Neural progenitor cell (in vitro differentiated cells): ENCODE measurements around the gene ADRA2C. TPM values are rescaled to one million over a fixed set of nuclear protein-coding genes. Genes with fewer than 3 reads are reported as not detected.

Experiments used
- DNase-seq: peaks from one replicate; pipeline ENCODE4 v3.0.0-alpha.2; 2016; ENCODE audit warnings: low spot score
- H2AFZ ChIP-seq: fragments of 200-600 bp; sonication (generic); replicated peaks from 2 replicates; pipeline ENCODE4 v1.6.1; 2016; ENCODE audit warnings: antibody characterized with exemption
- H3F3A ChIP-seq: fragments of 200-600 bp; sonication (generic); 2 replicates; pipeline ENCODE4 v1.6.1; 2016; ENCODE audit warnings: antibody characterized with exemption, low read depth
- H3K27ac ChIP-seq: fragments of 200-600 bp; sonication (generic); 2 replicates; pipeline ENCODE4 v1.5.1; 2016; ENCODE audit warnings: mild to moderate bottlenecking
- H3K27me3 ChIP-seq: fragments of 200-600 bp; sonication (generic); 2 replicates; pipeline ENCODE4 v1.6.1; 2016; ENCODE audit warnings: mild to moderate bottlenecking, moderate library complexity
- H3K36me3 ChIP-seq: fragments of 200-600 bp; sonication (generic); 2 replicates; pipeline ENCODE4 v1.5.1; 2016
- H3K4me1 ChIP-seq: fragments of 200-600 bp; sonication (generic); 2 replicates; pipeline ENCODE4 v1.6.1; 2016; ENCODE audit warnings: mixed run types
- H3K4me2 ChIP-seq: fragments of 200-600 bp; sonication (generic); 2 replicates; pipeline ENCODE4 v1.6.1; 2016
- H3K4me3 ChIP-seq: fragments of 200-600 bp; sonication (generic); 2 replicates; pipeline ENCODE4 v1.5.1; 2016
- H3K79me2 ChIP-seq: fragments of 200-600 bp; sonication (generic); 2 replicates; pipeline ENCODE4 v1.6.1; 2016; ENCODE audit warnings: low read depth
- H3K9ac ChIP-seq: fragments of 200-600 bp; sonication (generic); 2 replicates; pipeline ENCODE4 v1.6.1; 2016
- H3K9me3 ChIP-seq: fragments of 200-600 bp; sonication (generic); 2 replicates; pipeline ENCODE4 v1.5.1; 2016; ENCODE audit warnings: low read depth
- H4K20me1 ChIP-seq: fragments of 200-600 bp; sonication (generic); 2 replicates; pipeline ENCODE4 v1.6.1; 2016; ENCODE audit warnings: low read depth
- H3K27ac Mint-ChIP-seq: 3 replicates; pipeline ENCODE4 v1.8.0; 2021; ENCODE audit warnings: mixed read lengths
- H3K27me3 Mint-ChIP-seq: 2 replicates; pipeline ENCODE4 v1.8.0; 2022; ENCODE audit warnings: low read depth, mild to moderate bottlenecking, inconsistent platforms, moderate library complexity, mixed read lengths; ENCODE audit not compliant: insufficient read depth
- H3K36me3 Mint-ChIP-seq: 3 replicates; pipeline ENCODE4 v1.8.0; 2021; ENCODE audit warnings: mixed read lengths
- H3K4me1 Mint-ChIP-seq: 3 replicates; pipeline ENCODE4 v1.8.0; 2021; ENCODE audit warnings: mixed read lengths
- H3K4me3 Mint-ChIP-seq: 3 replicates; pipeline ENCODE4 v1.8.0; 2021; ENCODE audit warnings: mild to moderate bottlenecking, moderate library complexity, mixed read lengths
- H3K9me3 Mint-ChIP-seq: 3 replicates; pipeline ENCODE4 v1.8.0; 2020; ENCODE audit warnings: mixed read lengths
- CTCF ChIP-seq: fragments of 200-600 bp; sonication (generic); IDR thresholded peaks from 2 replicates; pipeline ENCODE4 v1.5.1; 2017; ENCODE audit warnings: antibody characterized with exemption, mild to moderate bottlenecking
- EZH2 ChIP-seq: fragments of 200-600 bp; sonication (generic); IDR thresholded peaks from 2 replicates; pipeline ENCODE4 v1.6.1; 2017; ENCODE audit warnings: antibody characterized with exemption, mild to moderate bottlenecking, moderate library complexity
- EZH2phosphoT487 ChIP-seq: fragments of 200-600 bp; sonication (generic); IDR thresholded peaks from 2 replicates; pipeline ENCODE4 v1.6.1; 2017; ENCODE audit warnings: antibody characterized with exemption
- total RNA-seq: library from RNA; depleted of rRNA; stranded (reverse); fragments of >200 nt; gene quantifications from 2 replicates; pipeline ENCODE4 v1.2.3, GENCODE V29; 2015; ENCODE audit warnings: low replicate concordance

The ADRA2C gene
- total RNA-seq, 1 donor from 2014 or later = 2.5 TPM

DNA sequence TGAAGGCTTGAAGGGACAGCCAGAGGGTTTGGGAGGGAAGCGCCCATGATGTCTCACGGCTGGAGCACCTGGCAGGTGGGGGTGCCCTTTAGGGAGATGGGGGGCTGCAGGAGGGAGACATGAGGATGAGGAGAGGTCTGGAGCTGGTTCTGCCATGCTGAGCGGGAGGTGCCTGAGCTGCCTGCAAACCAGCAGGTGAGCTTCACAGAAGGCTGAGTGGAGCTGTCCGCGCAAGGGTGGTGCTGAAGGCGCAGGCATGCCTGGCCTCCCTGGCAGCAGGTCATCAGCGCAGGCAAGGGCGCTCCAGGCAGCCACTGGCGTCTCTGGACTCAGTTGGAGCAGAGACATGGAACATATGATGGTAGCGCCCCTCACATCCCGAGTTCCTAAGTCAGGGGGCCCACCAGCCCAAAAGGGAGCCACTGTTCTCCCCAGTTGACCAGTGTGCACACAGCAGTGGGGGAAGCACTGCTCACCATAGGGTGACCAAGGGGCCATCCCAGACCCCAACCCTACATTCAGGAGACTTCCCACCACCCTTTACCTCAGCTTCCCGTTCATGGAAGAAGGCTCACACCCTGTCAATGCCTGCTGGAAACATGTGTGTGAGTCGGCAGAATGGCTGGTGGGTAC is 25.8 kb downstream of the ADRA2C start:
- H3K36me3 ChIP-seq = no peaks in the 10 kb centered on the region
- H3K27ac ChIP-seq = no peak overlapping the region
- no peak overlapping the region for H3K9ac ChIP-seq
- H3K4me1 ChIP-seq = no peaks in the 10 kb centered on the region
- Mint-ChIP-seq H3K27me3 (peaks cover 37% of the 10 kb centered on the region), H3K36me3 (no peaks in the 10 kb centered on the region), H3K27ac (no peak overlapping the region), H3K4me3 (no peak overlapping the region), H3K4me1 (peaks cover 3% of the 10 kb centered on the region), H3K9me3 (peaks cover 14% of the 10 kb centered on the region)
- H3K9me3 ChIP-seq = peaks cover 6% of the 10 kb centered on the region
- peak; percentile 89 for DNase-seq
- H3K4me3 ChIP-seq = no peak overlapping the region
- H2AFZ ChIP-seq = no peak overlapping the region
- H3K4me2 ChIP-seq = no peak overlapping the region
- H3K27me3 ChIP-seq = no peaks in the 10 kb centered on the region
- no peaks in the 10 kb centered on the region for H3K79me2 ChIP-seq
- H4K20me1 ChIP-seq = peaks cover 9% of the 10 kb centered on the region
- no peaks in the 10 kb centered on the region for H3F3A ChIP-seq
- no peak for TF ChIP-seq EZH2

DNA sequence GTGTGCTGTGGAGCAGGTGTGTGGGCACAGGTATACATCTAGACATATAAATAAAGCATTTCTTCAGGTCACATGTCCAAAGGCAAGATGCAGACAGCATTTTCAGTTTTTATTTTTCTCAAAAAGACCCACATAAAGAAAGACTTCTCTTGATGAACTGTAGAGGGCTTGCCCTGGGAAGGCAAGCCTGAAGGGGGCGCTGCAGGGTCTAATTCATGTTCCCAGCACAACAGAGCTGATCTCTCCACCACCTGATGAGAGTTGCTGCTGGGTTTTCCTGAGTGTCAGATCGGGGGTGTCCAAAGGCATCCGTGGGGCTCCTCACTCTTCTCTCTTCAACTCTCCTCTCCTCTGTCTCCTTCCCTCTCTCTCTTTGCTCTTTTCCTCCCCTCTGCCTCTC is 26.6 kb downstream of the ADRA2C start:
- Mint-ChIP-seq H3K27me3 (peaks cover 40% of the 10 kb centered on the region), H3K27ac (no peak overlapping the region)
- no peaks in the 10 kb centered on the region for H3K36me3 ChIP-seq

GRCh38 chr4:3793545-3793944 is 27.4 kb downstream of the ADRA2C start:
- Histone ChIP-seq H3F3A (no peaks in the 10 kb centered on the region), H3K79me2 (no peaks in the 10 kb centered on the region), H3K27me3 (no peaks in the 10 kb centered on the region), H2AFZ (no peak overlapping the region), H3K9ac (no peak overlapping the region), H3K4me2 (no peak overlapping the region), H4K20me1 (peaks cover 9% of the 10 kb centered on the region), H3K9me3 (peaks cover 6% of the 10 kb centered on the region), H3K4me1 (no peaks in the 10 kb centered on the region), H3K27ac (no peak overlapping the region), H3K36me3 (no peaks in the 10 kb centered on the region), H3K4me3 (no peak overlapping the region)
- TF ChIP-seq CTCF = no peak
- TF ChIP-seq EZH2 = no peak
- TF ChIP-seq EZH2phosphoT487 = no peak
- Mint-ChIP-seq H3K9me3 (peaks cover 14% of the 10 kb centered on the region), H3K4me1 (no peaks in the 10 kb centered on the region), H3K27ac (no peak overlapping the region), H3K27me3 (peaks cover 40% of the 10 kb centered on the region), H3K4me3 (no peak overlapping the region), H3K36me3 (no peaks in the 10 kb centered on the region)
- no peak for DNase-seq

More for the DNA sequence above, 26.6 kb downstream of the ADRA2C start:
- no peaks in the 10 kb centered on the region for H3K4me1 ChIP-seq
- H4K20me1 ChIP-seq = peaks cover 9% of the 10 kb centered on the region
- TF ChIP-seq CTCF (peak; percentile 91), EZH2 (no peak)
- no peaks in the 10 kb centered on the region for H3F3A ChIP-seq
- Mint-ChIP-seq H3K36me3 (no peaks in the 10 kb centered on the region), H3K4me3 (no peak overlapping the region), H3K9me3 (peaks cover 14% of the 10 kb centered on the region), H3K4me1 (no peaks in the 10 kb centered on the region)
- H3K4me3 ChIP-seq = no peak overlapping the region
- peak; percentile 82 for DNase-seq
- H3K27me3 ChIP-seq = no peaks in the 10 kb centered on the region
- no peak overlapping the region for H3K9ac ChIP-seq
- H2AFZ ChIP-seq = no peak overlapping the region
- no peak overlapping the region for H3K4me2 ChIP-seq
- no peak overlapping the region for H3K27ac ChIP-seq
- no peaks in the 10 kb centered on the region for H3K79me2 ChIP-seq
- peaks cover 6% of the 10 kb centered on the region for H3K9me3 ChIP-seq

DNA sequence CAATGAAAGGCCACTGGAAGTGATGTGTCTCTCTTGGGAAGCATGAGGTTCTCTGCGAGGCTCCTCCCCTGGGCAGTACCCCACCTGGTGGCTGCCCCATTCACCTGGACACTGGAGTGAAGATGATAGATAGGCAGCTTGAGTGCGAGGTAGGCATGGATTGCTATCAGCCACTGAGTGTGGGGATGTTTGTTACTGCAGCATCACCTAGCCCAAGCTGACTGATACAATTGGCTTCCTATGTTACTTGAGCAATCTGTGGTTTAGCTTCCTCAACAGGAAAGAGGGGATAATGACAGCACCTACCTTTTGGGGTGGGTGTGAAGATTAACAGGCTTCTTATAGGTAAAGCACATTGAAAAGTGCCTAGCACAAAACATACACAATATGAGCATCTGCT is 30.8 kb downstream of the ADRA2C start:
- no peak for TF ChIP-seq CTCF
- no peak for TF ChIP-seq EZH2
- no peak for TF ChIP-seq EZH2phosphoT487
- Histone ChIP-seq H3K9me3 (peaks cover 6% of the 10 kb centered on the region), H3K36me3 (no peaks in the 10 kb centered on the region), H4K20me1 (no peaks in the 10 kb centered on the region), H3K27ac (no peak overlapping the region), H3K4me1 (peaks cover 12% of the 10 kb centered on the region), H3K79me2 (no peaks in the 10 kb centered on the region), H3K4me3 (no peak overlapping the region), H3K27me3 (no peaks in the 10 kb centered on the region), H3K4me2 (no peak overlapping the region), H3F3A (no peaks in the 10 kb centered on the region), H3K9ac (no peak overlapping the region), H2AFZ (no peak overlapping the region)
- no peak overlapping the region for H3K27ac Mint-ChIP-seq
- no peaks in the 10 kb centered on the region for H3K36me3 Mint-ChIP-seq
- peaks cover 11% of the 10 kb centered on the region for H3K4me1 Mint-ChIP-seq
- peaks cover 12% of the 10 kb centered on the region for H3K9me3 Mint-ChIP-seq
- H3K4me3 Mint-ChIP-seq = no peak overlapping the region
- no peak for DNase-seq
- peaks cover 35% of the 10 kb centered on the region for H3K27me3 Mint-ChIP-seq
